Adrenal gland (tissue), 12 donors: ENCODE results near the gene LAMB1. TPM values are rescaled to one million over a fixed set of nuclear protein-coding genes. Genes with fewer than 3 reads are reported as not detected.

ENCODE experiments used
- DNase-seq, 7 donors: peaks; one replicate each; pipeline ENCODE4 v3.0.0-alpha.2; 2019 to 2020
- H3K27ac ChIP-seq, 5 donors: fragments of 200-600 bp; sonication (generic) in 4 of 5; 1 replicate in 3 of 5; 2 replicates in 2 of 5; pipeline versions ENCODE4 v1.5.1 to v1.8.0; 2016 to 2020; ENCODE audit warnings: mild to moderate bottlenecking in 1 of 5
- H3K27me3 ChIP-seq: fragments of 200-600 bp; 2 replicates; pipeline ENCODE4 v1.8.0; 2021
- H3K36me3 ChIP-seq, 2 donors: fragments of 200-600 bp; replicated peaks in 1 of 2; 1 replicate in 1 of 2; 2 replicates in 1 of 2; pipeline versions ENCODE4 v1.5.1 to v1.8.0; 2018 to 2022
- H3K4me1 ChIP-seq, 2 donors: fragments of 200-600 bp; replicated peaks in 1 of 2; 1 replicate in 1 of 2; 2 replicates in 1 of 2; pipeline versions ENCODE4 v1.5.1 to v1.8.0; 2018 to 2021
- H3K4me3 ChIP-seq, 4 donors: fragments of 200-600 bp; sonication (generic) in 3 of 4; one replicate each; pipeline ENCODE4 v1.5.1; 2016 to 2018
- H3K9me3 ChIP-seq, 3 donors: fragments of 200-600 bp; sonication (generic) in 1 of 3; replicated peaks in 1 of 3; 1 replicate in 2 of 3; 2 replicates in 1 of 3; pipeline versions ENCODE4 v1.5.1 to v1.8.0; 2016 to 2021
- POLR2A ChIP-seq, 2 donors: fragments of 450-650 bp; IDR thresholded peaks; one replicate each; pipeline ENCODE4 v1.6.1; 2017; ENCODE audit warnings: antibody characterized with exemption in 2 of 2, mild to moderate bottlenecking in 2 of 2, moderate library complexity in 1 of 2
- WGBS, 4 donors: extraction: QIAGEN DNeasy Blood & Tissue Kit in 2 of 4; methylation state at CpG; one replicate each; pipeline versions ENCODE4 v1.1.5 to v1.1.7; 2013 to 2017; 5-methylcytosine and 5-hydroxymethylcytosine counted together
- intact Hi-C, 2 donors: fragments of 100-400 bp; cut with DNase I; formaldehyde crosslinking; loops; one replicate each; pipeline versions ENCODE4 v1.14.1 to v1.15.0; 2022 to 2023
- polyA plus RNA-seq, 3 donors: library from polyadenylated mRNA; stranded (reverse); fragments of 200-250 nt in 2 of 3; fragments of 350-450 nt in 1 of 3; fragmentation: Illumina TruSeq in 1 of 3; extraction: RNeasy Lipid Tissue Mini Kit (QIAGEN cat#74804) in 1 of 3; gene quantifications; one replicate each; pipeline ENCODE4 v1.2.3, GENCODE V29; 2013 to 2014
- total RNA-seq, 9 donors: library from RNA; depleted of rRNA in 4 of 9; stranded (reverse); fragments of >200 nt in 4 of 9; fragments of 120-200 nt in 1 of 9; fragmentation: NEBNext Ultra II Directional in 1 of 9; extraction: Animal tissue kit (Norgen Biotek cat#: 25700) in 1 of 9; gene quantifications; one replicate each; pipeline versions ENCODE4 v1.1.0 to v1.2.4, GENCODE V29; 2013 to 2023
- TF ChIP-seq, protein P1 (sequence below), 6 experiments: fragments of 450-650 bp in 4 of 6; fragments of 200-600 bp in 2 of 6; sonication (generic) in 1 of 6; IDR thresholded peaks; 1 replicate in 5 of 6; 2 replicates in 1 of 6; pipeline versions ENCODE4 v1.5.1 to v1.8.0; 2016 to 2021; ENCODE audit warnings: antibody characterized with exemption in 6 of 6, mild to moderate bottlenecking in 2 of 6, moderate library complexity in 1 of 6
- donor health status: healthy with polysubstance abuse.
- donor health status: Bipolar disorder and iron deficiency.
- donor health status: DM: yes; HTN: yes; CAD: no.
- donor health status: DM: no; HTN: no; CAD: no.
- donor health status: DM: no; HTN: no; CAD: no.
- donor health status: DM: yes; HTN: yes; CAD: no.

Gene LAMB1
- total and polyA plus RNA-seq, 12 donors: 48.6 to 164 (median 90.2) TPM

DNA sequence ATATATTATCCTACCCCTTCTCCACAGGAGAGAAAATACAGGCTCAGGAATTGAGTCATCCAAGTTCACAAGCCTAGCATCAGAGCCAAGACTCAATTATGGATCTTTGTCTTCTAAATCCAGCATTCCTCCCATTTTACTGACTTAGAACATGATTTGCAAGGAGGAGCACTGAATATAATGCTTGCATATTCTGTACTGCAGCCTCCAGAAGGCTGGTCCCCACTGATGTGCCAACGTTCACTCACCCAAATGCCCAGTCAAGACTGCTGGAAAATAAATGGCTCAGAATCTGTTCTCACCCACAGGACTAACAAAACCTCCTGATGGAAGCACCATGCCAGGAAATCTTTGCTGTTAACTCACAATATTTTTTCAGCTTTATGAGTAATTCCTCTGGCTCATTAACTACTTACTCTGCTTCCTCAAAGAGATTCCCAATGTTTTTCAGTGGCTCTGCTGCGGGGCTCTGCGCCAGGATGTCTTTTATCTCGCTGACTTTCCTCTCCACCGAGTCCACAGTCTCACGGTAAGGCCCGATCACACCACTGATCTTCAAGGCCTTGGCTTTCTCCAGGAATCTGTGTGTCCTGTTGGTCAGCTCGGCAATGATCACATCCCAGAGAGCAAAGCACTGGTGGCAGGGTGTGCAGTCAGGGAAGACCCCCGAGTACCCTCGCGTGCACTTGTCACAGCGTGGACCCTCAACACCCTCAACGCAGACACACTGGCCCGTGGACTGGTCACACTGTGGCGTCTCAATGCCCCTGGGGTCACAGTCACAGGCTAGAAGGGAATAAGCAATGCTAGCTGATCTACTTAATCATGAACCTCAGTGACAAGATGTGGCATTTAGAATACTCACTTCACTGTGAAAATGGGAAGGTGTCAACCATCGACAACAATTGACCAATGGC, 63.1 kb downstream of the LAMB1 start:
- H3K4me3 ChIP-seq: no peak overlapping the region
- TF ChIP-seq, protein P1, sequence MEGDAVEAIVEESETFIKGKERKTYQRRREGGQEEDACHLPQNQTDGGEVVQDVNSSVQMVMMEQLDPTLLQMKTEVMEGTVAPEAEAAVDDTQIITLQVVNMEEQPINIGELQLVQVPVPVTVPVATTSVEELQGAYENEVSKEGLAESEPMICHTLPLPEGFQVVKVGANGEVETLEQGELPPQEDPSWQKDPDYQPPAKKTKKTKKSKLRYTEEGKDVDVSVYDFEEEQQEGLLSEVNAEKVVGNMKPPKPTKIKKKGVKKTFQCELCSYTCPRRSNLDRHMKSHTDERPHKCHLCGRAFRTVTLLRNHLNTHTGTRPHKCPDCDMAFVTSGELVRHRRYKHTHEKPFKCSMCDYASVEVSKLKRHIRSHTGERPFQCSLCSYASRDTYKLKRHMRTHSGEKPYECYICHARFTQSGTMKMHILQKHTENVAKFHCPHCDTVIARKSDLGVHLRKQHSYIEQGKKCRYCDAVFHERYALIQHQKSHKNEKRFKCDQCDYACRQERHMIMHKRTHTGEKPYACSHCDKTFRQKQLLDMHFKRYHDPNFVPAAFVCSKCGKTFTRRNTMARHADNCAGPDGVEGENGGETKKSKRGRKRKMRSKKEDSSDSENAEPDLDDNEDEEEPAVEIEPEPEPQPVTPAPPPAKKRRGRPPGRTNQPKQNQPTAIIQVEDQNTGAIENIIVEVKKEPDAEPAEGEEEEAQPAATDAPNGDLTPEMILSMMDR (IDR thresholded peaks at IDR 0.05): no peak
- TF ChIP-seq POLR2A (IDR thresholded peaks at IDR 0.05): no peak
- DNase-seq: peak in 6 of 7 donors; percentile 67 to 86 (median 69)
- peak overlapping the region; percentile 1 to 85 (median 57) for H3K27ac ChIP-seq
- no peaks in the 10 kb centered on the region for H3K36me3 ChIP-seq
- peaks cover 8 to 27% of the 10 kb centered on the region in 2 donors for H3K4me1 ChIP-seq
- intact Hi-C loops: no loop called here
- no peaks in the 10 kb centered on the region for H3K27me3 ChIP-seq
- 58 to 69% (median 62%) methylated on average over 16 of the region's 16 CpGs for WGBS, 4 donors
- H3K9me3 ChIP-seq: no peaks in the 10 kb centered on the region

DNA sequence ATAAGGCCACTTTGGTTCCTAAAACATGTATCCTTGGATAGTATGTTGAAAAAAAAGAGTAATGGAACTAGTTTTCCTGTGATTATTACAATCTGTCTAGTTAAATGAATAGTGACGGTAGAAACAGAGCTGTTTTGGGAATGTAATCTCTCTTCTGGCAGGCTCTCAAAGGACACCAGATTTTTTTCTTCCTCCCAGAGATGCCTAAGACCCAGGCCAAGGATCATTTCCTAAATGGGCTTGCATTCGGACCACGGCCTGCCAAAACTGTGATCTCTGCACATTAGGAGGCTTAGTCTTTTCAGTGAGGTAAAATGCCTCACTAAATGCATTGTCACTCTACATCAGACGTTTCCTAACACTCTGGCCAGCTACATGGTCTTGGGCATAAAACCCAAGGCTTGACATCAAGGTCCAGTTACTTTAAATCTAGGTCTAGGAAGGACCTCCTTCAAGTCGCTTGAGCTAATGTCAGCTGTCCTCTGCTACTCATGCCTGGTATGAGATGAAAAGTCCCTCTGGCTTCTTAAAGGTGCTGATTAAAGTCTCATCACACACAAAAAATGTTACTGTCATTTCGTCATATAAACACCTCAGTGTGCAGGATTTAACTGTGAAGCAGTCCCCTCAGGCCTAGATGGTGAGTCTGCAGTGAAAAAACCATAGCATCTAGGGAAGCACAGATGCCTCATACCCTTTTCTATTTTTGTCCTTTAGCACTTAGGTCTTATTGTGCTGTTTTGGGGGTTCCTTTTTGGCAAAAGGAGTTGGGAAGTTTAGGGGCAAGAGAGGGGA, 64.3 kb downstream of the LAMB1 start:
- intact Hi-C loops: no loop called here
- 20 to 50% (median 40%) methylated on average over 6 of the region's 6 CpGs for WGBS, 4 donors
- no peaks in the 10 kb centered on the region for H3K27me3 ChIP-seq
- peaks cover 8 to 27% of the 10 kb centered on the region in 2 donors for H3K4me1 ChIP-seq
- H3K27ac ChIP-seq: peak overlapping the region; percentile 19 to 85 (median 57)
- peak in 1 of 7 donors; percentile 37 for DNase-seq
- no peaks in the 10 kb centered on the region for H3K9me3 ChIP-seq
- TF ChIP-seq, protein P1 (IDR thresholded peaks at IDR 0.05): no peak
- TF ChIP-seq POLR2A (IDR thresholded peaks at IDR 0.05): no peak
- no peaks in the 10 kb centered on the region for H3K36me3 ChIP-seq
- H3K4me3 ChIP-seq: no peak overlapping the region

DNA sequence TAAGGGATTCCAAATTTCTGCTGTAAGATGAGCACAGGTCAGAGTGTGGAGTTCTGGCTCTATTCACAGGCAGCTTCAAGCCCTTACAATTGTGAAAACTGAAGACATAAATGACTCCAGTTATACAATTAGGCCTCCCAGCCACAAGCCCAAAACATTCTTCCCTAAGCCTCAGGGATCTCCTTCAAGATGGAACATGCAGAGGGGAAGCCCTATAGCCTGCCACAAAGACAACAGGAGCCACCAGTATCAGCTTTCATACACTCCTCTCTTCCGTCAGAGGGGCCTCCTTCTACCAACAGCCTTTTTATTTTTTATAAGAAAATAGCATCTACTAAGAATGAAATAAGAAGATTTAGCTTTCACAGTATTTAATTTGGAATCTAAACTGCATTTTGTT, 65.4 kb downstream of the LAMB1 start:
- Histone ChIP-seq H3K36me3 (no peaks in the 10 kb centered on the region), H3K27me3 (no peaks in the 10 kb centered on the region), H3K27ac (peak overlapping the region in 3 of 5 donors; percentile 10 to 85 (median 77)), H3K4me3 (no peak overlapping the region), H3K4me1 (peaks cover 8 to 29% of the 10 kb centered on the region in 2 donors), H3K9me3 (no peaks in the 10 kb centered on the region)
- no peak for DNase-seq
- intact Hi-C loops: no loop called here
- 84 to 97% (median 92%) methylated on average over 1 of the region's 1 CpG for WGBS, 4 donors
- TF ChIP-seq, protein P1 (IDR thresholded peaks at IDR 0.05): no peak
- TF ChIP-seq POLR2A (IDR thresholded peaks at IDR 0.05): no peak

DNA sequence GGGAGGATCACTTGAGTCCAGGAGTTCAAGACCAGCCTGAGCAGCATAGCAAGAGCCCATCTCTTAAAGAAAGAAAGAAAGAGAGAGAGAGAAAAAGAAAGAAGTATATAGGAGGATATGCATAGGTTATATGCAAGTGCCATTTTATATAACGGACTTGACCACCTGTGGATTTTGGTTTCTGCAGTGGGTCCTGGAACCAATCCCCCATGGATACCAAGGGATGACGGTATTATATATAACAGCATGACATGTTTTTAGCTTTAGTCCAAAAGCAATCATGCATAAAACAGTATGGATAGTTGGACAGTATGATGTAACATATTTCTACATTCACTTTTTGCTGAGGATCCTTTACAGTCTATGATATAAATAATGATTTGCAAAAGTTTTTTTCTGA, 66.6 kb downstream of the LAMB1 start:
- Histone ChIP-seq H3K4me3 (no peak overlapping the region), H3K9me3 (no peaks in the 10 kb centered on the region), H3K27me3 (no peaks in the 10 kb centered on the region), H3K27ac (no peak overlapping the region), H3K4me1 (peaks cover 8 to 35% of the 10 kb centered on the region in 2 donors), H3K36me3 (no peaks in the 10 kb centered on the region)
- no peak for TF ChIP-seq POLR2A (IDR thresholded peaks at IDR 0.05)
- TF ChIP-seq, protein P1 (IDR thresholded peaks at IDR 0.05): no peak
- intact Hi-C loops: no loop called here
- no peak for DNase-seq
- WGBS, 4 donors: 96 to 99% (median 98%) methylated on average over 2 of the region's 2 CpGs
